Measurements from ENCODE around the gene ODAM. TPM values are rescaled to one million over a fixed set of nuclear protein-coding genes. Genes with fewer than 3 reads are reported as not detected.

Gene ODAM, protein sequence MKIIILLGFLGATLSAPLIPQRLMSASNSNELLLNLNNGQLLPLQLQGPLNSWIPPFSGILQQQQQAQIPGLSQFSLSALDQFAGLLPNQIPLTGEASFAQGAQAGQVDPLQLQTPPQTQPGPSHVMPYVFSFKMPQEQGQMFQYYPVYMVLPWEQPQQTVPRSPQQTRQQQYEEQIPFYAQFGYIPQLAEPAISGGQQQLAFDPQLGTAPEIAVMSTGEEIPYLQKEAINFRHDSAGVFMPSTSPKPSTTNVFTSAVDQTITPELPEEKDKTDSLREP
- not detected in 2 replicates for polyA plus RNA-seq (2011; rRNA removed)
- polyA minus RNA-seq (2011; rRNA and poly(A)+ RNA removed) = not detected in 2 replicates

GRCh38 chr4:70195425-70195824 is at the start of gene ODAM:
ODAM (plus strand) TSS chr4:70195725; CDS start chr4:70196544, 819 bp downstream.
- Histone ChIP-seq H3K27me3 (ENCODE audit: control insufficient read depth, insufficient read depth, low read length) (no peaks in the 10 kb centered on the region), H3K9me3 (ENCODE audit: control insufficient read depth, insufficient read depth, low read length) (no peaks in the 10 kb centered on the region), H3K27ac (ENCODE audit: low read depth, low read length) (no peak within 1 kb of the TSS), H3K4me3 (ENCODE audit: low read depth, low read length) (no peak within 1 kb of the TSS)
- TF ChIP-seq, protein P1, sequence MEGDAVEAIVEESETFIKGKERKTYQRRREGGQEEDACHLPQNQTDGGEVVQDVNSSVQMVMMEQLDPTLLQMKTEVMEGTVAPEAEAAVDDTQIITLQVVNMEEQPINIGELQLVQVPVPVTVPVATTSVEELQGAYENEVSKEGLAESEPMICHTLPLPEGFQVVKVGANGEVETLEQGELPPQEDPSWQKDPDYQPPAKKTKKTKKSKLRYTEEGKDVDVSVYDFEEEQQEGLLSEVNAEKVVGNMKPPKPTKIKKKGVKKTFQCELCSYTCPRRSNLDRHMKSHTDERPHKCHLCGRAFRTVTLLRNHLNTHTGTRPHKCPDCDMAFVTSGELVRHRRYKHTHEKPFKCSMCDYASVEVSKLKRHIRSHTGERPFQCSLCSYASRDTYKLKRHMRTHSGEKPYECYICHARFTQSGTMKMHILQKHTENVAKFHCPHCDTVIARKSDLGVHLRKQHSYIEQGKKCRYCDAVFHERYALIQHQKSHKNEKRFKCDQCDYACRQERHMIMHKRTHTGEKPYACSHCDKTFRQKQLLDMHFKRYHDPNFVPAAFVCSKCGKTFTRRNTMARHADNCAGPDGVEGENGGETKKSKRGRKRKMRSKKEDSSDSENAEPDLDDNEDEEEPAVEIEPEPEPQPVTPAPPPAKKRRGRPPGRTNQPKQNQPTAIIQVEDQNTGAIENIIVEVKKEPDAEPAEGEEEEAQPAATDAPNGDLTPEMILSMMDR (IDR thresholded peaks at IDR 0.05; ENCODE audit: low read depth, low read length) = no peak
- POLR2A ChIA-PET = no interaction called here
- no peak for DNase-seq (ENCODE audit: low read depth, low spot score)
- CTCF ChIA-PET = interaction anchor here (1.6 kb wide), 1 partner anchor 12 kb away, joined by 12 read pairs; no protein-coding TSS in a partner anchor

DNA sequence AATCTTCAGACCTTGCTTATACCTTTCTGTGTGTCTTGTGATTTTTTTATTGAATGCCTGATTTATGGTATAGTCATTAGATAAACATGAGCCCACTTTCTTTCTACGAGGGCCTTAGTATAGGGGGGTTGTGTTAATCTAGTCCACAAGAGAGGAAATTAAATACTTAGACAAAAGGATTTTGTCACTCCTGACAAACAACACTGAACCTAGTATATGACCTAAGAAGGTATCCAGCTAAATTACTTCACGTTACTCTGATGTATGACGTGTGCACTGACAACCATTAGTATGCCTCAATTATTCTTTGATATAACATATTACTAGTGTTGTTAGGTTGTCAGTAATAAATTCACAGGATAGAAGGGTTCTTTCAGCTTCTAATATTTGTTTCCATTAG is 44.3 kb upstream of the ODAM start:
- Histone ChIP-seq H3K4me3 (ENCODE audit: low read depth, low read length) (no peak overlapping the region), H3K27ac (ENCODE audit: low read depth, low read length) (no peak overlapping the region), H3K9me3 (ENCODE audit: control insufficient read depth, insufficient read depth, low read length) (no peaks in the 10 kb centered on the region), H3K27me3 (ENCODE audit: control insufficient read depth, insufficient read depth, low read length) (no peaks in the 10 kb centered on the region)
- no peak for DNase-seq (ENCODE audit: low read depth, low spot score)
- CTCF ChIA-PET = interaction anchor here (1.1 kb wide), 1 partner anchor 33 kb away, joined by 6 read pairs; no protein-coding TSS in a partner anchor
- TF ChIP-seq, protein P1 (IDR thresholded peaks at IDR 0.05; ENCODE audit: low read depth, low read length) = no peak
- POLR2A ChIA-PET = no interaction called here

DNA sequence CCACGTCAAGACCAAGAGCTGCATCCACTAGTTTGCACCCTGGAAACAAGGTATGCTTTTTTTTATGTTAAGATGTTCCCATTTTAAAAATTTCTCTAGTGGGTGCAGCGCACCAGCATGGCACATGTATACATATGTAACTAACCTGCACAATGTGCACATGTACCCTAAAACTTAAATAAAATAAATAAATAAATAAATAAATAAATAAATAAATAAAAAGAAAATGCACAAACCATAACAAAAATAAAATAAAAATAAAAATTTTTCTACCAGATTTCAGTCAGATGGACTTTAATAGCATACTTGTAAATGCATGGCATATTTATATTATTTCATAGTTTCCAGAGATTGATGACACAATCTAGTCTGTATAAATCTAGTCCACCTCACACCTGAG is 43.4 kb upstream of the ODAM start:
- ChIA-PET POLR2A (no interaction called here), CTCF (interaction anchor here (1.1 kb wide), 1 partner anchor 32 kb away, joined by 6 read pairs; no protein-coding TSS in a partner anchor)
- TF ChIP-seq, protein P1 (IDR thresholded peaks at IDR 0.05; ENCODE audit: low read depth, low read length) = no peak
- no peak overlapping the region for H3K4me3 ChIP-seq (ENCODE audit: low read depth, low read length)
- no peak for DNase-seq (ENCODE audit: low read depth, low spot score)
- H3K27me3 ChIP-seq (ENCODE audit: control insufficient read depth, insufficient read depth, low read length) = no peaks in the 10 kb centered on the region
- H3K27ac ChIP-seq (ENCODE audit: low read depth, low read length) = no peak overlapping the region
- no peaks in the 10 kb centered on the region for H3K9me3 ChIP-seq (ENCODE audit: control insufficient read depth, insufficient read depth, low read length)

DNA sequence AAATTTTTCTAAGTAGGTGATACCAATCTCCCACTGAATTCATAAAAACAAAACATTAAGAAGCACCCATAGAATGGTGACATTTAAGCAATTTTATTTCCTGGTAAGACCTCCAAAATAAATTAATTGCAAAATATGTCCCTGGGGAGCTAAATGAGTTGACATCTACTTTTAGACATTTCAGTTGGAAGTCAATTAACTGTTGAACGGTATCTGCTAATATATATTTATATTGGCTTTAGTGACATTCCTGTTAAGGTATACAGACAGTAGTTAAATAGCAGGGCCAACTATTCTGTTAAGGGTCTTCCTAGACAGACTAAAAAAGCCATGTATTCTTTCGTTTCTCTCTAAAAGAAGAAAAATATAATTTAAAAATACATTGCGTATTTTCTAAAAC is 41.6 kb upstream of the ODAM start, which contains the start of gene PRR27:
Gene PRR27, plus strand, starts transcription at position 301 of the 400 bp plus-strand sequence. CDS start 139 bp downstream, outside the sequence.
- TF ChIP-seq, protein P1 (IDR thresholded peaks at IDR 0.05; ENCODE audit: low read depth, low read length) = no peak
- Histone ChIP-seq H3K27me3 (ENCODE audit: control insufficient read depth, insufficient read depth, low read length) (no peaks in the 10 kb centered on the region), H3K4me3 (ENCODE audit: low read depth, low read length) (no peak within 1 kb of the TSS), H3K9me3 (ENCODE audit: control insufficient read depth, insufficient read depth, low read length) (no peaks in the 10 kb centered on the region), H3K27ac (ENCODE audit: low read depth, low read length) (no peak within 1 kb of the TSS)
- ChIA-PET POLR2A (no interaction called here), CTCF (no interaction called here)
- DNase-seq (ENCODE audit: low read depth, low spot score) = no peak

DNA sequence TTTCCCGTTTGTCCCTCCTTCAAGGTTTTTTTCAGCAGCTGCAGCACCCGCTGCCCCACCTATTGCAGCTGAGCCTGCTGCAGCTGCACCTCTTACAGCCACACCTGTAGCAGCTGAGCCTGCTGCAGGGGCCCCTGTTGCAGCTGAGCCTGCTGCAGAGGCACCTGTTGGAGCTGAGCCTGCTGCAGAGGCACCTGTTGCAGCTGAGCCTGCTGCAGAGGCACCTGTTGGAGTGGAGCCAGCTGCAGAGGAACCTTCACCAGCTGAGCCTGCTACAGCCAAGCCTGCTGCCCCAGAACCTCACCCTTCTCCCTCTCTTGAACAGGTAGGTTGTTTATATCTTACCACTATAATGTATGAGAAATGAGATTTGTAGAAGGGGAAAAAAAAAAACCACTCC is 36.9 kb upstream of the ODAM start:
- DNase-seq (ENCODE audit: low read depth, low spot score) = no peak
- no peak overlapping the region for H3K27ac ChIP-seq (ENCODE audit: low read depth, low read length)
- TF ChIP-seq, protein P1 (IDR thresholded peaks at IDR 0.05; ENCODE audit: low read depth, low read length) = no peak
- no peak overlapping the region for H3K4me3 ChIP-seq (ENCODE audit: low read depth, low read length)
- ChIA-PET POLR2A (no interaction called here), CTCF (no interaction called here)
- H3K9me3 ChIP-seq (ENCODE audit: control insufficient read depth, insufficient read depth, low read length) = no peaks in the 10 kb centered on the region
- no peaks in the 10 kb centered on the region for H3K27me3 ChIP-seq (ENCODE audit: control insufficient read depth, insufficient read depth, low read length)

Measured in AG04450 (cell line).